Measurements from ENCODE around the gene ANKRD12. TPM values are rescaled to one million over a fixed set of nuclear protein-coding genes. Genes with fewer than 3 reads are reported as not detected.

The ANKRD12 gene
- total and polyA plus RNA-seq, 2 experiments from 2014 or later: 23.9 to 92.4 TPM

DNA sequence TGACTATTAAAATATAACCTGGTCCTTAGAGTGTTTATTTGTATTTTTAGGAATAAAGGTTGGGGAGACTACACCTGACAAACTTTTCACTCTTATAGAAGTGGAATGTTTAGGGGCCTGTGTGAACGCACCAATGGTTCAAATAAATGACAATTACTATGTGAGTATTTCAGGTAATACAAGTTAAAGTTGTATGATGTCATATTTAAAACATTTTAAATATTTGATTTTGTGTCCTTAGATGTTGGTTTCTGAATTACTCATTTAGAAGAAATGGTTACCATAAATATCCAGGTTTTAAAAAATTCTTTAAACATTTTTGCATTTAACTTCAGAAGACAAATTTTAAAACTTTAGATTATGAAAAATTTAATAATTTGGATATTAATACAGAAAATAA lies 11.8 kb upstream of the ANKRD12 start (continued):
- no peak for TF ChIP-seq EZH2 (IDR thresholded peaks at IDR 0.05; ENCODE audit: low read depth, unreplicated experiment)
- TF ChIP-seq ETS1 (IDR thresholded peaks at IDR 0.05): no peak
- TF ChIP-seq NANOG (IDR thresholded peaks at IDR 0.05; ENCODE audit: borderline replicate concordance): no peak
- no peak for TF ChIP-seq EZH2phosphoT487 (IDR thresholded peaks at IDR 0.05; ENCODE audit: unreplicated experiment)
- no peak for TF ChIP-seq POLR2AphosphoS5 (IDR thresholded peaks at IDR 0.05; ENCODE audit: low read depth)
- no peak for TF ChIP-seq JUNB (IDR thresholded peaks at IDR 0.05; ENCODE audit: unreplicated experiment)
- no peak for TF ChIP-seq ZNF114 (CRISPR knock-in tag; IDR thresholded peaks at IDR 0.05)
- TF ChIP-seq, protein P1, sequence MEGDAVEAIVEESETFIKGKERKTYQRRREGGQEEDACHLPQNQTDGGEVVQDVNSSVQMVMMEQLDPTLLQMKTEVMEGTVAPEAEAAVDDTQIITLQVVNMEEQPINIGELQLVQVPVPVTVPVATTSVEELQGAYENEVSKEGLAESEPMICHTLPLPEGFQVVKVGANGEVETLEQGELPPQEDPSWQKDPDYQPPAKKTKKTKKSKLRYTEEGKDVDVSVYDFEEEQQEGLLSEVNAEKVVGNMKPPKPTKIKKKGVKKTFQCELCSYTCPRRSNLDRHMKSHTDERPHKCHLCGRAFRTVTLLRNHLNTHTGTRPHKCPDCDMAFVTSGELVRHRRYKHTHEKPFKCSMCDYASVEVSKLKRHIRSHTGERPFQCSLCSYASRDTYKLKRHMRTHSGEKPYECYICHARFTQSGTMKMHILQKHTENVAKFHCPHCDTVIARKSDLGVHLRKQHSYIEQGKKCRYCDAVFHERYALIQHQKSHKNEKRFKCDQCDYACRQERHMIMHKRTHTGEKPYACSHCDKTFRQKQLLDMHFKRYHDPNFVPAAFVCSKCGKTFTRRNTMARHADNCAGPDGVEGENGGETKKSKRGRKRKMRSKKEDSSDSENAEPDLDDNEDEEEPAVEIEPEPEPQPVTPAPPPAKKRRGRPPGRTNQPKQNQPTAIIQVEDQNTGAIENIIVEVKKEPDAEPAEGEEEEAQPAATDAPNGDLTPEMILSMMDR (conservative IDR thresholded peaks at IDR 0.05; ENCODE audit: low read depth in 2 of 2): no peak
- TF ChIP-seq, protein P2, sequence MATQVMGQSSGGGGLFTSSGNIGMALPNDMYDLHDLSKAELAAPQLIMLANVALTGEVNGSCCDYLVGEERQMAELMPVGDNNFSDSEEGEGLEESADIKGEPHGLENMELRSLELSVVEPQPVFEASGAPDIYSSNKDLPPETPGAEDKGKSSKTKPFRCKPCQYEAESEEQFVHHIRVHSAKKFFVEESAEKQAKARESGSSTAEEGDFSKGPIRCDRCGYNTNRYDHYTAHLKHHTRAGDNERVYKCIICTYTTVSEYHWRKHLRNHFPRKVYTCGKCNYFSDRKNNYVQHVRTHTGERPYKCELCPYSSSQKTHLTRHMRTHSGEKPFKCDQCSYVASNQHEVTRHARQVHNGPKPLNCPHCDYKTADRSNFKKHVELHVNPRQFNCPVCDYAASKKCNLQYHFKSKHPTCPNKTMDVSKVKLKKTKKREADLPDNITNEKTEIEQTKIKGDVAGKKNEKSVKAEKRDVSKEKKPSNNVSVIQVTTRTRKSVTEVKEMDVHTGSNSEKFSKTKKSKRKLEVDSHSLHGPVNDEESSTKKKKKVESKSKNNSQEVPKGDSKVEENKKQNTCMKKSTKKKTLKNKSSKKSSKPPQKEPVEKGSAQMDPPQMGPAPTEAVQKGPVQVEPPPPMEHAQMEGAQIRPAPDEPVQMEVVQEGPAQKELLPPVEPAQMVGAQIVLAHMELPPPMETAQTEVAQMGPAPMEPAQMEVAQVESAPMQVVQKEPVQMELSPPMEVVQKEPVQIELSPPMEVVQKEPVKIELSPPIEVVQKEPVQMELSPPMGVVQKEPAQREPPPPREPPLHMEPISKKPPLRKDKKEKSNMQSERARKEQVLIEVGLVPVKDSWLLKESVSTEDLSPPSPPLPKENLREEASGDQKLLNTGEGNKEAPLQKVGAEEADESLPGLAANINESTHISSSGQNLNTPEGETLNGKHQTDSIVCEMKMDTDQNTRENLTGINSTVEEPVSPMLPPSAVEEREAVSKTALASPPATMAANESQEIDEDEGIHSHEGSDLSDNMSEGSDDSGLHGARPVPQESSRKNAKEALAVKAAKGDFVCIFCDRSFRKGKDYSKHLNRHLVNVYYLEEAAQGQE (IDR thresholded peaks at IDR 0.05; ENCODE audit: unreplicated experiment): no peak

GRCh38 chr18:9126337-9126736 lies 10.2 kb upstream of the ANKRD12 start:
- Histone ChIP-seq H3K9me2 (ENCODE audit: insufficient read depth) (no peaks in the 10 kb centered on the region), H3K4me1 (ENCODE audit: insufficient read depth) (no peaks in the 10 kb centered on the region), H3K4me2 (no peak overlapping the region), H3K36me3 (ENCODE audit: insufficient read depth) (peaks cover 44% of the 10 kb centered on the region), H3K4me3 (no peak overlapping the region), H2AFZ (no peak overlapping the region), H3K27ac (ENCODE audit: low read depth) (no peak overlapping the region), H4K20me1 (replicated peaks; ENCODE audit: insufficient read depth) (peaks cover 5% of the 10 kb centered on the region; the same call in 1 of the 2 replicates), H3K27me3 (ENCODE audit: insufficient read depth) (no peaks in the 10 kb centered on the region), H3F3A (replicated peaks; ENCODE audit: low read depth) (no peaks in the 10 kb centered on the region), H3K79me2 (replicated peaks; ENCODE audit: insufficient read depth) (peaks cover 22% of the 10 kb centered on the region)
- no peak overlapping the region for H3K27ac Mint-ChIP-seq
- H3K9me3 Mint-ChIP-seq: no peaks in the 10 kb centered on the region
- ATAC-seq: no peak
- H3K27me3 Mint-ChIP-seq (ENCODE audit: insufficient read depth, low read depth, poor library complexity): no peaks in the 10 kb centered on the region
- H3K36me3 Mint-ChIP-seq (ENCODE audit: low read depth): peaks cover 84% of the 10 kb centered on the region
- no peak for DNase-seq (ENCODE audit: low spot score)
- H3K4me1 Mint-ChIP-seq: no peaks in the 10 kb centered on the region
- no peak overlapping the region for H3K4me3 Mint-ChIP-seq
- TF ChIP-seq, protein P1 (conservative IDR thresholded peaks at IDR 0.05; ENCODE audit: low read depth in 2 of 2): no peak
- no peak for TF ChIP-seq ZNF114 (CRISPR knock-in tag; IDR thresholded peaks at IDR 0.05)
- TF ChIP-seq, protein P3, sequence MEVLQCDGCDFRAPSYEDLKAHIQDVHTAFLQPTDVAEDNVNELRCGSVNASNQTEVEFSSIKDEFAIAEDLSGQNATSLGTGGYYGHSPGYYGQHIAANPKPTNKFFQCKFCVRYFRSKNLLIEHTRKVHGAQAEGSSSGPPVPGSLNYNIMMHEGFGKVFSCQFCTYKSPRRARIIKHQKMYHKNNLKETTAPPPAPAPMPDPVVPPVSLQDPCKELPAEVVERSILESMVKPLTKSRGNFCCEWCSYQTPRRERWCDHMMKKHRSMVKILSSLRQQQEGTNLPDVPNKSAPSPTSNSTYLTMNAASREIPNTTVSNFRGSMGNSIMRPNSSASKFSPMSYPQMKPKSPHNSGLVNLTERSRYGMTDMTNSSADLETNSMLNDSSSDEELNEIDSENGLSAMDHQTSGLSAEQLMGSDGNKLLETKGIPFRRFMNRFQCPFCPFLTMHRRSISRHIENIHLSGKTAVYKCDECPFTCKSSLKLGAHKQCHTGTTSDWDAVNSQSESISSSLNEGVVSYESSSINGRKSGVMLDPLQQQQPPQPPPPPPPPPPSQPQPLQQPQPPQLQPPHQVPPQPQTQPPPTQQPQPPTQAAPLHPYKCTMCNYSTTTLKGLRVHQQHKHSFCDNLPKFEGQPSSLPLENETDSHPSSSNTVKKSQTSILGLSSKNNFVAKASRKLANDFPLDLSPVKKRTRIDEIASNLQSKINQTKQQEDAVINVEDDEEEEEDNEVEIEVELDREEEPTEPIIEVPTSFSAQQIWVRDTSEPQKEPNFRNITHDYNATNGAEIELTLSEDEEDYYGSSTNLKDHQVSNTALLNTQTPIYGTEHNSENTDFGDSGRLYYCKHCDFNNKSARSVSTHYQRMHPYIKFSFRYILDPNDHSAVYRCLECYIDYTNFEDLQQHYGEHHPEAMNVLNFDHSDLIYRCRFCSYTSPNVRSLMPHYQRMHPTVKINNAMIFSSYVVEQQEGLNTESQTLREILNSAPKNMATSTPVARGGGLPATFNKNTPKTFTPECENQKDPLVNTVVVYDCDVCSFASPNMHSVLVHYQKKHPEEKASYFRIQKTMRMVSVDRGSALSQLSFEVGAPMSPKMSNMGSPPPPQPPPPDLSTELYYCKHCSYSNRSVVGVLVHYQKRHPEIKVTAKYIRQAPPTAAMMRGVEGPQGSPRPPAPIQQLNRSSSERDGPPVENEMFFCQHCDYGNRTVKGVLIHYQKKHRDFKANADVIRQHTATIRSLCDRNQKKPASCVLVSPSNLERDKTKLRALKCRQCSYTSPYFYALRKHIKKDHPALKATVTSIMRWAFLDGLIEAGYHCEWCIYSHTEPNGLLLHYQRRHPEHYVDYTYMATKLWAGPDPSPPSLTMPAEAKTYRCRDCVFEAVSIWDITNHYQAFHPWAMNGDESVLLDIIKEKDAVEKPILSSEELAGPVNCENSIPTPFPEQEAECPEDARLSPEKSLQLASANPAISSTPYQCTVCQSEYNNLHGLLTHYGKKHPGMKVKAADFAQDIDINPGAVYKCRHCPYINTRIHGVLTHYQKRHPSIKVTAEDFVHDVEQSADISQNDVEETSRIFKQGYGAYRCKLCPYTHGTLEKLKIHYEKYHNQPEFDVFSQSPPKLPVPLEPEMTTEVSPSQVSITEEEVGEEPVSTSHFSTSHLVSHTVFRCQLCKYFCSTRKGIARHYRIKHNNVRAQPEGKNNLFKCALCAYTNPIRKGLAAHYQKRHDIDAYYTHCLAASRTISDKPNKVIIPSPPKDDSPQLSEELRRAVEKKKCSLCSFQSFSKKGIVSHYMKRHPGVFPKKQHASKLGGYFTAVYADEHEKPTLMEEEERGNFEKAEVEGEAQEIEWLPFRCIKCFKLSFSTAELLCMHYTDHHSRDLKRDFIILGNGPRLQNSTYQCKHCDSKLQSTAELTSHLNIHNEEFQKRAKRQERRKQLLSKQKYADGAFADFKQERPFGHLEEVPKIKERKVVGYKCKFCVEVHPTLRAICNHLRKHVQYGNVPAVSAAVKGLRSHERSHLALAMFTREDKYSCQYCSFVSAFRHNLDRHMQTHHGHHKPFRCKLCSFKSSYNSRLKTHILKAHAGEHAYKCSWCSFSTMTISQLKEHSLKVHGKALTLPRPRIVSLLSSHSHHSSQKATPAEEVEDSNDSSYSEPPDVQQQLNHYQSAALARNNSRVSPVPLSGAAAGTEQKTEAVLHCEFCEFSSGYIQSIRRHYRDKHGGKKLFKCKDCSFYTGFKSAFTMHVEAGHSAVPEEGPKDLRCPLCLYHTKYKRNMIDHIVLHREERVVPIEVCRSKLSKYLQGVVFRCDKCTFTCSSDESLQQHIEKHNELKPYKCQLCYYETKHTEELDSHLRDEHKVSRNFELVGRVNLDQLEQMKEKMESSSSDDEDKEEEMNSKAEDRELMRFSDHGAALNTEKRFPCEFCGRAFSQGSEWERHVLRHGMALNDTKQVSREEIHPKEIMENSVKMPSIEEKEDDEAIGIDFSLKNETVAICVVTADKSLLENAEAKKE (CRISPR knock-in tag; IDR thresholded peaks at IDR 0.05): no peak
